Loucy (cell line): ENCODE measurements around the gene SLC7A10.

Source experiments
- H2AFZ ChIP-seq: fragments of 200-600 bp; sonication (generic); 2 replicates; pipeline ENCODE4 v1.6.0; 2016; ENCODE audit warnings: antibody characterized with exemption, mild to moderate bottlenecking, low read length, moderate library complexity
- H3F3A ChIP-seq: fragments of 200-600 bp; 2 replicates; pipeline ENCODE4 v1.6.0; 2016; ENCODE audit warnings: antibody characterized with exemption, low read depth, mild to moderate bottlenecking
- H3K27me3 ChIP-seq: fragments of 200-600 bp; sonication (generic); 2 replicates; pipeline ENCODE4 v1.6.1; 2014; ENCODE audit warnings: low read length, mild to moderate bottlenecking; ENCODE audit not compliant: insufficient read depth, poor library complexity, severe bottlenecking
- H3K36me3 ChIP-seq: fragments of 200-600 bp; sonication (generic); 2 replicates; pipeline ENCODE4 v1.6.1; 2016; ENCODE audit warnings: low read length; ENCODE audit not compliant: insufficient read depth
- H3K4me1 ChIP-seq: fragments of 200-600 bp; sonication (generic); 2 replicates; pipeline ENCODE4 v1.5.1; 2014; ENCODE audit warnings: low read length, mild to moderate bottlenecking; ENCODE audit not compliant: insufficient read depth, poor library complexity, severe bottlenecking
- H3K4me2 ChIP-seq: fragments of 200-600 bp; sonication (generic); 2 replicates; pipeline ENCODE4 v1.6.0; 2014; ENCODE audit warnings: antibody characterized with exemption, low read length, low read depth, mild to moderate bottlenecking; ENCODE audit not compliant: poor library complexity, severe bottlenecking
- H3K4me3 ChIP-seq: fragments of 200-600 bp; sonication (generic); 2 replicates; pipeline ENCODE4 v1.5.1; 2014; ENCODE audit warnings: low read length, mild to moderate bottlenecking, mixed read lengths; ENCODE audit not compliant: poor library complexity, severe bottlenecking
- H3K79me2 ChIP-seq: fragments of 200-600 bp; sonication (generic); 2 replicates; pipeline ENCODE4 v1.6.1; 2014; ENCODE audit warnings: low read length; ENCODE audit not compliant: insufficient read depth
- H3K9ac ChIP-seq: fragments of 200-600 bp; sonication (generic); 2 replicates; pipeline ENCODE4 v1.6.0; 2014; ENCODE audit warnings: mild to moderate bottlenecking, low read depth, low read length, moderate library complexity; ENCODE audit not compliant: poor library complexity, severe bottlenecking
- H3K9me2 ChIP-seq: fragments of 200-600 bp; sonication (generic); replicated peaks from 2 replicates; pipeline ENCODE4 v1.6.1; 2016; ENCODE audit warnings: low read depth, low read length, mixed read lengths
- H3K9me3 ChIP-seq: fragments of 200-600 bp; sonication (generic); 2 replicates; pipeline ENCODE4 v1.6.1; 2014; ENCODE audit warnings: mild to moderate bottlenecking, antibody characterized with exemption, low read length, low read depth; ENCODE audit not compliant: insufficient read depth
- H4K20me1 ChIP-seq: fragments of 200-600 bp; sonication (generic); 2 replicates; pipeline ENCODE4 v1.6.0; 2014; ENCODE audit warnings: antibody characterized with exemption, low read length, mild to moderate bottlenecking; ENCODE audit not compliant: insufficient read depth, poor library complexity, severe bottlenecking
- CTCF ChIP-seq: fragments of 200-600 bp; sonication (generic); conservative IDR thresholded peaks from 2 replicates; pipeline ENCODE4 v1.5.1; 2014; ENCODE audit warnings: mild to moderate bottlenecking, antibody characterized with exemption, low read length
- EZH2phosphoT487 ChIP-seq: fragments of 200-600 bp; IDR thresholded peaks from 2 replicates; pipeline ENCODE4 v1.6.1; 2018; ENCODE audit warnings: antibody characterized with exemption, mild to moderate bottlenecking, moderate library complexity, borderline replicate concordance

The SLC7A10 gene

GRCh38 chr19:33196446-33197193 lies 29.0 kb downstream of the SLC7A10 start:
- H3K9me3 ChIP-seq, result no peaks in the 10 kb centered on the region
- H3K4me3 ChIP-seq, result no peak overlapping the region
- no peaks in the 10 kb centered on the region for H3K4me1 ChIP-seq
- no peaks in the 10 kb centered on the region for H4K20me1 ChIP-seq
- H3K27me3 ChIP-seq, result no peaks in the 10 kb centered on the region
- no peaks in the 10 kb centered on the region for H3K36me3 ChIP-seq
- no peak overlapping the region for H3K4me2 ChIP-seq
- no peak overlapping the region for H2AFZ ChIP-seq
- no peaks in the 10 kb centered on the region for H3F3A ChIP-seq
- no peaks in the 10 kb centered on the region for H3K9me2 ChIP-seq
- no peak overlapping the region for H3K9ac ChIP-seq
- no peaks in the 10 kb centered on the region for H3K79me2 ChIP-seq
- no peak for TF ChIP-seq CTCF
- TF ChIP-seq EZH2phosphoT487, result no peak

- H3K36me3 ChIP-seq, result no peaks in the 10 kb centered on the region
- no peaks in the 10 kb centered on the region for H3F3A ChIP-seq
- H4K20me1 ChIP-seq, result no peaks in the 10 kb centered on the region
- H3K4me2 ChIP-seq, result no peak overlapping the region
- no peaks in the 10 kb centered on the region for H3K79me2 ChIP-seq
- no peak overlapping the region for H2AFZ ChIP-seq
- no peak overlapping the region for H3K4me3 ChIP-seq
- no peaks in the 10 kb centered on the region for H3K9me2 ChIP-seq
- no peaks in the 10 kb centered on the region for H3K9me3 ChIP-seq
- no peak overlapping the region for H3K9ac ChIP-seq
- H3K4me1 ChIP-seq, result no peaks in the 10 kb centered on the region
- H3K27me3 ChIP-seq, result no peaks in the 10 kb centered on the region
- TF ChIP-seq CTCF (no peak), EZH2phosphoT487 (no peak)
Observed at GRCh38 chr19:33195645-33196347, 29.9 kb downstream of the SLC7A10 start.

- Histone ChIP-seq H4K20me1 (no peaks in the 10 kb centered on the region), H3K79me2 (no peaks in the 10 kb centered on the region)
Observed at GRCh38 chr19:33194886-33195644, 30.6 kb downstream of the SLC7A10 start.

More at GRCh38 chr19:33194886-33195644, 30.6 kb downstream of the SLC7A10 start:
- no peaks in the 10 kb centered on the region for H3F3A ChIP-seq
- no peaks in the 10 kb centered on the region for H3K9me3 ChIP-seq
- no peak overlapping the region for H3K4me2 ChIP-seq
- H3K4me1 ChIP-seq, result no peaks in the 10 kb centered on the region
- TF ChIP-seq CTCF (no peak), EZH2phosphoT487 (no peak)
- no peak overlapping the region for H3K4me3 ChIP-seq
- H3K36me3 ChIP-seq, result no peaks in the 10 kb centered on the region
- no peak overlapping the region for H3K9ac ChIP-seq
- H3K27me3 ChIP-seq, result no peaks in the 10 kb centered on the region
- no peak overlapping the region for H2AFZ ChIP-seq
- no peaks in the 10 kb centered on the region for H3K9me2 ChIP-seq
